CD4-positive, alpha-beta T cell treated with Interleukin-15 for 1 hour (primary cell): ENCODE results near the gene DIS3L2.
"Not testable (repeated sequence)": the region's sequence is repeated elsewhere in the genome, so short reads cannot be mapped to it uniquely, and the experiment has no call there.

ENCODE experiments used
- DNase-seq: peaks from one replicate; pipeline ENCODE4 v3.0.0-alpha.2; 2020

The DIS3L2 gene

GRCh38 chr2:232309592-232309991, 348.1 kb downstream of the DIS3L2 start:
- no peak for DNase-seq

DNA sequence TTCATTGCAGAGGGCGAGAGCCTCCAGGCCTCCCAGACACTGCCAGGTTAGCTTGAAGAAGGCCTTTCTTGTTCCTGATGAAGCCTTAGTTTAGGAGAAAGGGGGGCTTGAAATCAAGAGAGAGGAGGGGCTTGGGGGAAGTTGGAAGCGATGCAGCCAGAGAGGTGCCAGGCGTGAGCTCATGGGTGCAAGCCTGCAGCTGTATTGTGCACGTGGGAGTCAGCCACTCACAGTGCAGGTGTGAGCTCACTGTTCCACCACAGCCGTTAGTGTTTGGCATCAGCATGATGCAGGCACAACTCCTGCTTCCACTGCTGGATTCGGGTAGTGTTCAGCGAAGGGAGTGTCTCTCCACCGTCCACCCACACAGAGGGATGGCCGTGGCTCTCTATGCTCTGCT, 348.6 kb downstream of the DIS3L2 start:
- no peak for DNase-seq

- no peak for DNase-seq
Observed at GRCh38 chr2:232310696-232311095, 349.2 kb downstream of the DIS3L2 start.

DNA sequence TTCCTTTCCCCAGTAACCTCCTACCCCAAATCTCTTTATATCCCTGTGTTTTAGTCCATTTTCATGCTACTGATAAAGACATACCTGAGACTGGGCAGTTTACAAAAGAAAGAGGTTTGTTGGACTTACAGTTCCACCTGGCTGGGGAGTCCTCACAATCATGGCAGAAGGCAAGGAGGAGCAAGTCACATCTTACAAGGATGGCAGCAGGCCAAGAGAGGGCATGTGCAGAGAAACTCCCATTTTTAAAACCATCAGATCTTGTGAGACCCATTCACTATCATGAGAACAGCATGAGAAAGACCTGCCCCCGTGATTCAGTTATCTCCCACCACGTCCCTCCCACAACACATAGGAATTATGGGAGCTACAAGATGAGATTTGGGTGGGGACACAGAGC, 352.1 kb downstream of the DIS3L2 start:
- not testable (repeated sequence) for DNase-seq

- peak; percentile 84 for DNase-seq
Observed at GRCh38 chr2:232315049-232315922, 353.8 kb downstream of the DIS3L2 start.

GRCh38 chr2:232315923-232316299, 354.4 kb downstream of the DIS3L2 start:
- no peak for DNase-seq

- no peak for DNase-seq
Observed at GRCh38 chr2:232316461-232317330, 355.2 kb downstream of the DIS3L2 start.

DNA sequence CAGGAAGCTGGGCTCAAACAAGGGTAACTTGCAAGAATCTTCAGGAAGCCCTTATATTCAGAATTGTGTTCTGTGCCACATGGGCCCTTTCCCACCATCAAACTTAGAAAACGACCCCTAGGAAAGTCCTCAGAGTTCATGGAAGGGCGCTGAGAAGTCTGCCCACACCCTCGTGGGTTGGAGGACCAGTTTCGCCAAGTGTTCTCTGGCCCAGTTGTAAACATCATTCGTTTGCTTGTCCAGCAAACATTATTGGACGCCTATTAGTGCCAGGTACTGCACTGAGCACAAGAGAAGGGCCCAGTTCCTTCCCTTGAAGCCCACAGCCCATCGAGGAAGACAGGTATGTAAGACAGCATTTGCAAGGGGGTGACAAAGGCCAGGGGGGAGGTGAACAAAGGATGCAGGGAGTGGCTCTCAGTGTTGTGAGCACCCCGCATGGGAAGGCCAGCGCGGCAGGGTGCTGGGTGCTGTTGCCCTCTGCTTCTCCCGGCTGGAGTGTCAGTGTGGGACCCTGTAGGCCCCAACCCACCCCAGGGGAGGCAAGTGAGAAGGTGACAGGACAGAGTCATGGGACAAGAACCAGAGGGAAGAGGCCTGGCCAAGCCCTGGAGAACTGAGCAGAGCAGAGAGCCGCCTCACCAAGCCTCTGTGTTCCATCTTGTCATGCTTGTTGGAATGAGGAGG, 356.8 kb downstream of the DIS3L2 start:
- DNase-seq = no peak

GRCh38 chr2:232319067-232319802, 357.7 kb downstream of the DIS3L2 start:
- DNase-seq = peak; percentile 38

GRCh38 chr2:232319803-232320442, 358.4 kb downstream of the DIS3L2 start:
- no peak for DNase-seq

DNA sequence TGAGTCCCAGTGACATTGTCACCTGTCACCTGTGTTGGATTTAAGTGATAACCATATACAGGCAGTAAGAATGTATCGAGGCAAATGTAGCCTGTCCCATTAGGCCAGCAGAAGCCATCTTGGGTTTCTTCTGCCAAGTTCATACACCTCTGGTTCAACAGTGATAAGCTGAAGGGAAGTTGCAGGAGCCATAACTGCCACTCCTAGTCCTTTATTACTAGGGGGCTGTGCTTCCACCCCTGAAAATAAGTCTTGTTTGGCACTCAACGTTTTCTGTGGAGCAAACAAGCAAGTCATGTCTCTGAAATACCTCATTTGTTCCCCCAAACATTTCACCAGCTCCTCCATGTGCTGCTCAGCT, 358.9 kb downstream of the DIS3L2 start:
- DNase-seq = no peak

DNA sequence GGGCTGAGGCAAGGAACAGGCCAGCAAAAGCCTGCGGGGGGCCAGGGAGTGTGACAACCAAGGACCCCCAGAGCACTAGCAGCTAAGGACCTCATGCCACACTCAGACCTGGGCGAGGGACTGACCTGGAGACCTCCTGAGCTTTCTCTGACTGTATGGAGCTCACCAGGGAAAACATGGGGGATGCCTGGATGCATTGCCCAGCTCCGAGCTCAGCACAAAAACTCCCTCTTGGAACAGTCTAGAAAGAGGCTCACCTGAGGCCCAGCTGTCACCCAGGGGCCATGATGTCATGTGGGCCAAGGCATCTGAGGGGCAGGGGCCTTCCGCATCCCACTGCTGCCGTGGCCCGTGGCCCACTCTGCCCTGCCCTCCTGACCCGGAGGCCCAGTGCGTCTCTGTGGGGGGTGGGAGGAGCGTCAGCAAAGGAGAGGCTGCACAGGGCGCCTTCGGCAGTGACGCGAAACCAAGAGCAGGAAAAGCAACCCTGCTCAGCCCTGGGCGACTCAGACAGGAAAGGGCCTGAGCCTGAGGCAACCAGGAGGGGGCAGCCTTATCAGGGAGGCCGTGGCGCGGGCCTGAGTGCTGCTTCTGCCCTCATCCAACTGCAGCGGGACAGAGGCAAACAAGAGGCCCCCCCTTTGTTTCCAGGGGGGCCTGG, 359.8 kb downstream of the DIS3L2 start:
- DNase-seq = peak; percentile 52

DNA sequence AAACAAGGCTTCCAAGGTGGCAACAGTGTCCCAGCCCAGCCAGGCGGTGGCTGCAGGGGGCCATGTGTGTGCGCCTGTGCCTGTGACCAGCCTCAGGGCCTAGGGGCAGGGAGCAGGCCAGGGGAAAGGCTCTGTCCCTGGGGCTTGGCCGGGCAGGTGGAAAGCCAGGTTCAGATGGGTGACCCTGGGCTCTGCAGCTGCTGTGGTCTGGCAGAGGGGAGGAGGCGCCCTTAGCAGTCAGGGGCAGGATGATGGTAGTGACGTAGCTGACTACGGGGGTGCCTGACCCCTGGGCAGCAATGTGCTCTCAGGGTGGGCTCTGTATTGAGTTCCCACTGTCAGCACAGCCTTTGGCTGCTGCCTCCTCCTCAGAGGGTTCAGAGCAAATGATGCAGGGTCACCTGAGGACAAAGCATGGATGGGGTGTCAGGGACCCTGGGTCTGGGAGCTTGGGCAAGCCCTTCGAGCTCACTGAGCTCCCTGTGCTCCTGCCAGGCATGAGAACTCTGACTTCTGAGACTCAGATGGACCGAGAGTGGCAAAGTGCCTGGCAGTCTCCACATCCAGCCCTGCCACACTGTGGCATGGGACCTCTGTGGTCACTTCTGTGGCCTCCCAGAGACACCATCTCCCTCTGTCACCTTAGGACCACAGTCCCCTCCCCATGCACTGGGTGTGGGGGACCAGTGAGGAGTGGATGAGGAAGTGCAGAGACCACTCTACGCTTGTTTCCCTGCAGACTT, 360.5 kb downstream of the DIS3L2 start:
- DNase-seq = no peak

DNA sequence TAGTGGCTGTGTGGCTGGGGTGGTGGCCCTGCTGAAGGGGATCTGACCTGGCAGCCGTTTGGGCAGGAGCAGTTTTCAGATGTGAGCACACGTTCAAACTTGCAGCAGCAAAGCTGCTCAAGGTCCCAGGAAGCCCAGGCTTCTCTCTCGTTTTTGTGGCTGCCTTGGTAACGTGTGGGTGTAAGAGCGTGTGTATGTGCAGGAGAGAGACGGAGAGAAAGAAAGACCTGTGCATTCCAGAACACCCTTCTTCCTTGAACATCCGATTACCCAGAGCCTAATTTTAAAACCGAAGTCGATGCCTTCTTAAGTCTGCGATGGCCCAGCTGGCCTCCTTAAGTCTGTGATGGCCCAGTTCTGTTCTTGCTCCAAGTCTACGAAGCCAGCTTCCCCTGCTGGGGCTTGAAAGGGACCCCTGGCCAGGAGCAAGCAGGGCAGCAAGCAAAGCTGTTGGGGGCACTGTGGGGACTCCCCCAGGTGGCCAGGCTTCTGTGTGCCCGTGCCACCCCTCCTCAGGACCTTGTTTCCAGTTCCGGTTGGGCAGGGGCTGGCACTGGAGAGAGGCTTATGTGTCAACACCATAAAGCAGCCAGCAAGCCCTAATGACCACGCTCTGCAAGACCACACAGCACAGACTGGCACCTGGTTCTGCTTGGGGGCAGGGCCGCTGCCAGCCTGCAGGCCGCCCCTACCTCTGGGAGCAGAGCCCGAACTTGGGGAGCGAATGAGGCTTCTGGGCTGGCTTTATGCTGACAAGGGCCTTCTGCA, 361.2 kb downstream of the DIS3L2 start:
- DNase-seq = no peak

DNA sequence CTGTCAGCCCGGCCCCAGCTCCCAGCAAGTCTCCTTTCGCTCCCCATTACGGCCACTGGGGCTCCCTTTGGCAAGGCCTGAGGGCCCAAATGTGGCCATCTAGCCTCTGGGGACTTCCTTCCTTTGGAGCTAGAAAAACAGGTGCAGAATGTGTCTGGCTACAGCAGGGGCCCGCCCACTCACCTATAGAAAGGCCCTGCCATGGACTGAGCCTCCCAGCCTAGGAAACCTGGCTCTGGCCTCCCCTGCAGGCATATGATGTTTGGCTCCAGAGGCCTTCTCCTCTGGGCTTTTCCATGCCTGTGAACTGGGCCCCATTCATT, 361.8 kb downstream of the DIS3L2 start:
- no peak for DNase-seq

DNA sequence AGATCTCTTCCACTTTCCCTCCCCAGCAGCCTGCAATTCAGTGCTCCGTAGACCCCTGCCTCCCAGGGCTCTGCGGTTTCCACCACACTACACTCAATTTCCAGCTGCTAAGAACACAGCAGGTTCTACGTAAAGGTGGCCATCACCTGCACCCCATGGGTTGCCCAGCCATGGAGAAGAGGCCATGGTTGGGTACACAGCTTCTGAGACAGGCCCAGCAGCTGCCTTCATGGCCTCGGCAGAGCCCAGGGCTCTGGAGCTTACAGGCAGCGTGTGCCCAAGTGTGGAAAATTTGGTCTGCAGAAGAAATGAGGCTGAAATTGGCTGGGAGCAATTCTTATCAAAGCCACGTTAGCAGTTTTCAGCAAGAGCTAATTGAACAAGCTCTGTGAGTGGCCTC, 362.5 kb downstream of the DIS3L2 start:
- DNase-seq = not testable (repeated sequence)

DNA sequence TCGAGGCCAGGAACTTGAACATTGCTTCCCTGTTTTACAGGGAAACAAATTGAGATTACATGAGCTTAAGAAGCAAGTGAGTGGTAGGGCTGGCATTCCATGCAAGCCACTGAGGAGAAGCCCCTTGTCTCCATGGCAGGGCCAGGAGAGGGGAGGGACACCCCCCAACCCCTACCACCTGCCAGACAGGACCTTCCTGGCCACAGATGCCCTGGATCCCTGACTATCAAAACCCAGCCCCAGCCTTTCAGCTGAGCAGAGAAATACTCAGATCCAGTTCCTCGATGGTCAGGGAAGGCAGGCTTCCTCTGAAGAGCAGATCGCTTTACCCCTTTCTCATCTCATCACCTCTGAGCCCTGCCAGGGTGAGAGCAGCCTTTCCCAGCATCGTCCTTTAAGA, 363.3 kb downstream of the DIS3L2 start:
- DNase-seq = no peak

GRCh38 chr2:232325324-232326273, 364.1 kb downstream of the DIS3L2 start:
- DNase-seq = peak; percentile 40
